ENCODE data around the gene KLK14.

DNA sequence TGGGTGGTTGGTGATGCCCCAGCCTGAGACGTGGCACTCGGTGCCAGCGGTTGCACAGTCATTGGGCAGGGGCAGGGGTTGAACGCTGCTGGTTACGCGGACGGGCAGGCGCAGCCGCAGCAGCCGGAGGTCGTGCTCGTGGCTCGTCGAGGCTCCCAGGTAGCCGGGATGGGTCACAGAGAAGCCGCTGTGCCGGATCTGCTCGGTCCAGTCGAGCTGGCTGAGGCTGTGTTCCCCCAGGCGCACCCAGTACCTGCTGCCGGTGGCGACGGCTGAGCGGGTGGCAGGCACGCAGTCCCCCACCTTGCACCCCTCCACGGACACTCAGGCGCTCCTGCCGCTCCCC, 50.8 kb downstream of the KLK14 start:
- no peak for TF ChIP-seq POLR2A (IDR thresholded peaks at IDR 0.05)
- TF ChIP-seq, protein P1, sequence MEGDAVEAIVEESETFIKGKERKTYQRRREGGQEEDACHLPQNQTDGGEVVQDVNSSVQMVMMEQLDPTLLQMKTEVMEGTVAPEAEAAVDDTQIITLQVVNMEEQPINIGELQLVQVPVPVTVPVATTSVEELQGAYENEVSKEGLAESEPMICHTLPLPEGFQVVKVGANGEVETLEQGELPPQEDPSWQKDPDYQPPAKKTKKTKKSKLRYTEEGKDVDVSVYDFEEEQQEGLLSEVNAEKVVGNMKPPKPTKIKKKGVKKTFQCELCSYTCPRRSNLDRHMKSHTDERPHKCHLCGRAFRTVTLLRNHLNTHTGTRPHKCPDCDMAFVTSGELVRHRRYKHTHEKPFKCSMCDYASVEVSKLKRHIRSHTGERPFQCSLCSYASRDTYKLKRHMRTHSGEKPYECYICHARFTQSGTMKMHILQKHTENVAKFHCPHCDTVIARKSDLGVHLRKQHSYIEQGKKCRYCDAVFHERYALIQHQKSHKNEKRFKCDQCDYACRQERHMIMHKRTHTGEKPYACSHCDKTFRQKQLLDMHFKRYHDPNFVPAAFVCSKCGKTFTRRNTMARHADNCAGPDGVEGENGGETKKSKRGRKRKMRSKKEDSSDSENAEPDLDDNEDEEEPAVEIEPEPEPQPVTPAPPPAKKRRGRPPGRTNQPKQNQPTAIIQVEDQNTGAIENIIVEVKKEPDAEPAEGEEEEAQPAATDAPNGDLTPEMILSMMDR (IDR thresholded peaks at IDR 0.05): no peak
- no peak for TF ChIP-seq POLR2AphosphoS5 (IDR thresholded peaks at IDR 0.05; ENCODE audit: insufficient read depth in 1 of 2, low read depth in 1 of 2)
